ENCODE measurements around the gene ZNF560. TPM values are rescaled to one million over a fixed set of nuclear protein-coding genes. Genes with fewer than 3 reads are reported as not detected.

The ZNF560 gene
- total and polyA plus RNA-seq, 2 of the 13 experiments (the other 11 are each of a cell fraction or from before 2014, with no cell fraction given): not detected

DNA sequence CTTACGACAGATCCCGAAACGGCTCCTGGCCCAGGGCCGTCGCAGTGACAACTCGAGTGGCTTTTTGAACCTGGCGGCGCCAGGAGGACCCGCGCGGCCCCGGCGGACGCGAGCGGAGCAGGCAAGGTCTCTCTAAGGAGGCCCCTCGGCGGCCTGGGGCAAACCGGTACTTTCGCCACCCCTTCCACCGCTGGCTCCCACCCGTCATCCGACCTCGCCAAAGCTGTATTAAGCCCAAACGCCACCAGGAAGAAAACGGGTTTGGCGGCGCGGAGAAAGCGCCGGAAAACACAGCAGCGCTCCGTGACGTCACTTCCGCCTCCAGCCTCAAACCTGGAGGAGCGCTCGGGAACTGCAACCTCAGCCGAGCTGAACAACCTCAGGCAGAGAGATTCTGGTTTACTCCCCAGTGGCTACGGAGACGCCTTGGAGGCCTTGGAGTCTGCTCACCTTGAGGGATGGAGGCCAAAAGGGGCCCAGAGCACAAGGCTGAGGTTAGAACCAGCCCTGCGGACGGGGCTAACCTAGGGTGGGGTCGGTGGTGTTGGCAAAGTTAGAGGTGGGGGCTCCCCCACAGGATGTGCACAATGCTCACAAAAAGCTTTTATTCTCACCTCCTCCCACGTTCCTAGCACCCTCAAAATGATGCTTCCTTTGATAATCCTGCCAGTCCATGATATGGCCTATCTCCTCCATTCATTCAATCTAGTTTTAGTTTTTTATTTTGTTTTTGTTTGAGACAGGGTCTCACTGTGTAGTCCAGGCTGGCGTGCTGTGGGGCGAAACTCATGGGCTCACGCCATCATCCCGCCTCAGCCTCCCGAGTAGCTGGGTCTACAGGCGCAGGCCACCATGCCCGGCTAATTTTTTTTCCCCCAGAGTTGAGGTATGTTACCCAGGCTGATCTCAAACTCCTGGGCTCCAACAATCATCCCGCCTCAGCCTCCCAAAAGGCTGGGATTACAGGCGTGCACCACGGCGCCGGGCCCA, 62.8 kb downstream of the ZNF560 start, which contains the start of gene ZNF266 (continued):
- TF ChIP-seq BCL3 (CRISPR knock-in tag; IDR thresholded peaks at IDR 0.05) (peak; percentile 64), ARNTL (CRISPR knock-in tag; IDR thresholded peaks at IDR 0.05) (peak; percentile 35; the same call in 1 of the 2 replicates), HDAC2 (CRISPR knock-in tag; IDR thresholded peaks at IDR 0.05) (peak; percentile 64), ZBTB3 (CRISPR knock-in tag; IDR thresholded peaks at IDR 0.05; ENCODE audit: borderline replicate concordance, low read depth) (no peak), SRF (IDR thresholded peaks at IDR 0.05; ENCODE audit: low read depth, low read length) (no peak), NAIF1 (CRISPR knock-in tag; IDR thresholded peaks at IDR 0.05; ENCODE audit: borderline replicate concordance) (peak; percentile 36; the same call in 1 of the 2 replicates), IKZF1 (IDR thresholded peaks at IDR 0.05) (no peak), ZNF329 (CRISPR knock-in tag; IDR thresholded peaks at IDR 0.05; ENCODE audit: low read depth) (0 out of 2 replicates have a peak, but pooled peaks have one; percentile 42), HOXD1 (CRISPR knock-in tag; IDR thresholded peaks at IDR 0.05) (0 out of 2 replicates have a peak, but pooled peaks have one; percentile 12), ZNF501 (CRISPR knock-in tag; IDR thresholded peaks at IDR 0.05) (peak; percentile 66), EED (CRISPR knock-in tag; IDR thresholded peaks at IDR 0.05) (0 out of 2 replicates have a peak, but pooled peaks have one; percentile 41), TCF12 (IDR thresholded peaks at IDR 0.05) (no peak), TCF12 (CRISPR knock-in tag; IDR thresholded peaks at IDR 0.05) (0 out of 2 replicates have a peak, but pooled peaks have one; percentile 10), PITX1 (CRISPR knock-in tag; IDR thresholded peaks at IDR 0.05) (peak; percentile 30; the same call in 1 of the 2 replicates), CEBPG (CRISPR knock-in tag; IDR thresholded peaks at IDR 0.05) (no peak), ZKSCAN5 (CRISPR knock-in tag; IDR thresholded peaks at IDR 0.05) (peak; percentile 82), POLR2AphosphoS2 (IDR thresholded peaks at IDR 0.05; ENCODE audit: low read depth, low read length) (no peak), KAT2B (IDR thresholded peaks at IDR 0.05; ENCODE audit: borderline replicate concordance, low read depth, low read length) (no peak), HDAC6 (IDR thresholded peaks at IDR 0.05; ENCODE audit: low read depth, low read length) (no peak), YEATS2 (CRISPR knock-in tag; IDR thresholded peaks at IDR 0.05; ENCODE audit: borderline replicate concordance) (peak; percentile 78), ATF1 (CRISPR knock-in tag; IDR thresholded peaks at IDR 0.05) (peak; percentile 95), HNRNPL (IDR thresholded peaks at IDR 0.05; ENCODE audit: low read depth, low read length) (0 out of 2 replicates have a peak, but pooled peaks have one; percentile 17)
- TF ChIP-seq, protein P1, sequence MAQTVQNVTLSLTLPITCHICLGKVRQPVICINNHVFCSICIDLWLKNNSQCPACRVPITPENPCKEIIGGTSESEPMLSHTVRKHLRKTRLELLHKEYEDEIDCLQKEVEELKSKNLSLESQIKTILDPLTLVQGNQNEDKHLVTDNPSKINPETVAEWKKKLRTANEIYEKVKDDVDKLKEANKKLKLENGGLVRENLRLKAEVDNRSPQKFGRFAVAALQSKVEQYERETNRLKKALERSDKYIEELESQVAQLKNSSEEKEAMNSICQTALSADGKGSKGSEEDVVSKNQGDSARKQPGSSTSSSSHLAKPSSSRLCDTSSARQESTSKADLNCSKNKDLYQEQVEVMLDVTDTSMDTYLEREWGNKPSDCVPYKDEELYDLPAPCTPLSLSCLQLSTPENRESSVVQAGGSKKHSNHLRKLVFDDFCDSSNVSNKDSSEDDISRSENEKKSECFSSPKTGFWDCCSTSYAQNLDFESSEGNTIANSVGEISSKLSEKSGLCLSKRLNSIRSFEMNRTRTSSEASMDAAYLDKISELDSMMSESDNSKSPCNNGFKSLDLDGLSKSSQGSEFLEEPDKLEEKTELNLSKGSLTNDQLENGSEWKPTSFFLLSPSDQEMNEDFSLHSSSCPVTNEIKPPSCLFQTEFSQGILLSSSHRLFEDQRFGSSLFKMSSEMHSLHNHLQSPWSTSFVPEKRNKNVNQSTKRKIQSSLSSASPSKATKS (CRISPR knock-in tag; IDR thresholded peaks at IDR 0.05): no peak
- TF ChIP-seq, protein P2, sequence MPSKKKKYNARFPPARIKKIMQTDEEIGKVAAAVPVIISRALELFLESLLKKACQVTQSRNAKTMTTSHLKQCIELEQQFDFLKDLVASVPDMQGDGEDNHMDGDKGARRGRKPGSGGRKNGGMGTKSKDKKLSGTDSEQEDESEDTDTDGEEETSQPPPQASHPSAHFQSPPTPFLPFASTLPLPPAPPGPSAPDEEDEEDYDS (CRISPR knock-in tag; IDR thresholded peaks at IDR 0.05): peak; percentile 52; the same call in 1 of the 2 replicates
